Esophagus muscularis mucosa (tissue), 4 donors: ENCODE measurements around the gene LYRM1. TPM values are rescaled to one million over a fixed set of nuclear protein-coding genes. Genes with fewer than 3 reads are reported as not detected.

ENCODE experiments used
- DNase-seq: peaks from one replicate; pipeline ENCODE4 v3.0.0-alpha.2; 2017; ENCODE audit errors: extremely low spot score
- H3K27ac ChIP-seq, 4 donors: fragments of 200-600 bp; sonication (generic); replicated peaks in 1 of 4; 1 replicate in 3 of 4; 2 replicates in 1 of 4; pipeline ENCODE4 v1.5.1; 2016 to 2019; ENCODE audit warnings: mild to moderate bottlenecking in 1 of 4
- H3K27me3 ChIP-seq, 4 donors: fragments of 200-600 bp; sonication (generic); one replicate each; pipeline versions ENCODE4 v1.5.1 to v1.6.0; 2016 to 2019
- H3K36me3 ChIP-seq, 4 donors: fragments of 200-600 bp; sonication (generic); one replicate each; pipeline ENCODE4 v1.5.1; 2016 to 2019
- H3K4me1 ChIP-seq, 4 donors: fragments of 200-600 bp; sonication (generic); one replicate each; pipeline ENCODE4 v1.5.1; 2016 to 2019
- H3K4me3 ChIP-seq, 4 donors: fragments of 200-600 bp; sonication (generic); 1 replicate in 2 of 4; 2 replicates in 2 of 4; pipeline ENCODE4 v1.5.1; 2016 to 2019; ENCODE audit warnings: mild to moderate bottlenecking in 4 of 4, moderate library complexity in 1 of 4
- H3K9me3 ChIP-seq, 4 donors: fragments of 200-600 bp; sonication (generic); 1 replicate in 3 of 4; 2 replicates in 1 of 4; pipeline ENCODE4 v1.5.1; 2016 to 2019
- CTCF ChIP-seq, 3 experiments: fragments of 200-600 bp in 2 of 3; fragments of 450-650 bp in 1 of 3; sonication (generic) in 2 of 3; IDR thresholded peaks; one replicate each; pipeline ENCODE4 v1.5.1; 2017 to 2019; ENCODE audit warnings: antibody characterized with exemption in 3 of 3, mild to moderate bottlenecking in 2 of 3, moderate library complexity in 1 of 3
- EP300 ChIP-seq: sonication (generic); formaldehyde crosslinking; IDR thresholded peaks from one replicate; pipeline ENCODE4 v1.6.1; 2017; ENCODE audit warnings: antibody characterized with exemption
- POLR2A ChIP-seq: fragments of 450-650 bp; IDR thresholded peaks from one replicate; pipeline ENCODE4 v1.6.1; 2017; ENCODE audit warnings: antibody characterized with exemption, moderate library complexity, mild to moderate bottlenecking, low read depth
- POLR2AphosphoS5 ChIP-seq, 2 donors: sonication (generic); formaldehyde crosslinking; IDR thresholded peaks; one replicate each; pipeline ENCODE4 v1.6.1; 2017; ENCODE audit warnings: antibody characterized with exemption in 2 of 2
- WGBS: methylation state at CpG from one replicate; pipeline ENCODE4 v1.1.5; 2018; 5-methylcytosine and 5-hydroxymethylcytosine counted together
- intact Hi-C: fragments of 100-400 bp; cut with DNase I; formaldehyde crosslinking; loops from one replicate; pipeline ENCODE4 v1.15.1; 2023
- total RNA-seq, 4 donors: library from RNA; depleted of rRNA; stranded (reverse); fragments of >200 nt; gene quantifications; one replicate each; pipeline versions ENCODE4 v1.1.0 to v1.2.1, GENCODE V29; 2016

Gene LYRM1
- 10 to 100 TPM; 38.9 to 69.2 (median 46.4) TPM for total RNA-seq

GRCh38 chr16:20900299-20901067 is at the start of gene LYRM1, which contains the start of gene DCUN1D3:
Gene LYRM1 (plus strand): TSS chr16:20900771. CDS start chr16:20915556, 14,785 bp downstream.
Gene DCUN1D3 (minus strand): TSS chr16:20900358. CDS start chr16:20862538, 37,820 bp downstream.
- Histone ChIP-seq H3K9me3 (no peaks in the 10 kb centered on the region), H3K4me1 (peaks cover 67 to 84% (median 77%) of the 10 kb centered on the region in 4 donors), H3K4me3 (peak within 1 kb of the TSS; percentile 60 to 96 (median 76)), H3K27ac (peak within 1 kb of the TSS; percentile 93 to 99 (median 99)), H3K27me3 (no peaks in the 10 kb centered on the region), H3K36me3 (peaks cover 0 to 18% (median 10%) of the 10 kb centered on the region in 4 donors)
- DNase-seq: peak; percentile 99
- TF ChIP-seq CTCF (IDR thresholded peaks at IDR 0.05) (no peak), EP300 (peak; percentile 83), POLR2AphosphoS5 (IDR thresholded peaks at IDR 0.05) (peak in 1 of 2 donors; percentile 83), POLR2A (peak; percentile 88)
- intact Hi-C loops: loop anchor here (1.0 kb wide), 1 partner anchor 49 kb away; no protein-coding TSS in a partner anchor
- under 1% methylated on average over 27 of the region's 62 CpGs for WGBS

- H3K27ac ChIP-seq: peak overlapping the region; percentile 79 to 91 (median 85)
- DNase-seq: no peak
- TF ChIP-seq EP300: no peak
- peak in 1 of 2 donors; percentile 36 for TF ChIP-seq POLR2AphosphoS5 (IDR thresholded peaks at IDR 0.05)
- no peaks in the 10 kb centered on the region for H3K9me3 ChIP-seq
- intact Hi-C loops: loop anchor here (1.0 kb wide), 1 partner anchor 49 kb away; the partner anchor contains the start of genes DCUN1D3 and LYRM1
- peaks cover 0 to 14% (median 9%) of the 10 kb centered on the region in 4 donors for H3K36me3 ChIP-seq
- H3K27me3 ChIP-seq: no peaks in the 10 kb centered on the region
- peaks cover 46 to 51% (median 49%) of the 10 kb centered on the region in 4 donors for H3K4me1 ChIP-seq
- H3K4me3 ChIP-seq: no peak overlapping the region
- WGBS: 70% methylated on average over 3 of the region's 3 CpGs
Observed at GRCh38 chr16:20850981-20851380, 49.6 kb upstream of the LYRM1 start.

- TF ChIP-seq EP300: peak; percentile 65
- no peak for TF ChIP-seq CTCF (IDR thresholded peaks at IDR 0.05)
- TF ChIP-seq POLR2AphosphoS5 (IDR thresholded peaks at IDR 0.05): peak; percentile 94 to 96
- TF ChIP-seq POLR2A: no peak
- H3K4me1 ChIP-seq: peaks cover 46 to 51% (median 49%) of the 10 kb centered on the region in 4 donors
- DNase-seq: peak; percentile 94
- intact Hi-C loops: loop anchor here (1.0 kb wide), 1 partner anchor 49 kb away; the partner anchor contains the start of genes DCUN1D3 and LYRM1
- 13% methylated on average over 2 of the region's 2 CpGs for WGBS
- peaks cover 0 to 17% (median 10%) of the 10 kb centered on the region in 4 donors for H3K36me3 ChIP-seq
- H3K27me3 ChIP-seq: no peaks in the 10 kb centered on the region
- no peaks in the 10 kb centered on the region for H3K9me3 ChIP-seq
- H3K4me3 ChIP-seq: no peak overlapping the region
- H3K27ac ChIP-seq: peak overlapping the region; percentile 79 to 91 (median 85)
Observed at GRCh38 chr16:20851601-20852000, 49.0 kb upstream of the LYRM1 start.

- TF ChIP-seq POLR2A: no peak
- TF ChIP-seq CTCF (IDR thresholded peaks at IDR 0.05): no peak
- intact Hi-C loops: no loop called here
- 93% methylated on average over 5 of the region's 5 CpGs for WGBS
- H3K4me3 ChIP-seq: no peak overlapping the region
- peaks cover 0 to 22% (median 12%) of the 10 kb centered on the region in 4 donors for H3K36me3 ChIP-seq
- DNase-seq: no peak
- H3K4me1 ChIP-seq: peaks cover 49 to 60% (median 51%) of the 10 kb centered on the region in 4 donors
- H3K27me3 ChIP-seq: no peaks in the 10 kb centered on the region
- H3K27ac ChIP-seq: peak overlapping the region in 3 of 4 donors; percentile 25 to 87 (median 79)
- no peaks in the 10 kb centered on the region for H3K9me3 ChIP-seq
Observed at GRCh38 chr16:20853143-20853542, 47.4 kb upstream of the LYRM1 start.

- H3K4me1 ChIP-seq: peaks cover 51 to 61% (median 52%) of the 10 kb centered on the region in 4 donors
- no peaks in the 10 kb centered on the region for H3K27me3 ChIP-seq
- no peak for TF ChIP-seq CTCF (IDR thresholded peaks at IDR 0.05)
- TF ChIP-seq POLR2A: no peak
- no peak for TF ChIP-seq POLR2AphosphoS5 (IDR thresholded peaks at IDR 0.05)
- no peak for TF ChIP-seq EP300
- WGBS: 92% methylated on average over 3 of the region's 3 CpGs
- H3K9me3 ChIP-seq: no peaks in the 10 kb centered on the region
- peaks cover 0 to 25% (median 12%) of the 10 kb centered on the region in 4 donors for H3K36me3 ChIP-seq
- intact Hi-C loops: no loop called here
- H3K27ac ChIP-seq: peak overlapping the region in 2 of 4 donors; percentile 25 to 87
- DNase-seq: no peak
- no peak overlapping the region for H3K4me3 ChIP-seq
Observed at GRCh38 chr16:20853981-20854620, 46.5 kb upstream of the LYRM1 start.
